GM23338 (cell line): ENCODE results near the gene CGNL1. TPM values are rescaled to one million over a fixed set of nuclear protein-coding genes. Genes with fewer than 3 reads are reported as not detected.

Source experiments
- ATAC-seq: fragments of 200-7000 bp; cut with Tn5 transposase; 3 replicates; pipeline ENCODE4 v1.9.1; 2020
- DNase-seq: peaks from one replicate; pipeline ENCODE4 v3.0.0-alpha.2; 2015; ENCODE audit warnings: low spot score
- H2AFZ ChIP-seq: fragments of 200-600 bp; sonication (generic); 2 replicates; pipeline ENCODE4 v1.8.0; 2016; ENCODE audit warnings: antibody characterized with exemption, mild to moderate bottlenecking, moderate library complexity
- H3F3A ChIP-seq: fragments of 200-600 bp; sonication (generic); replicated peaks from 2 replicates; pipeline ENCODE4 v1.8.0; 2017; ENCODE audit warnings: antibody characterized with exemption, mixed run types, low read depth
- H3K27ac ChIP-seq: fragments of 200-600 bp; sonication (generic); 2 replicates; pipeline ENCODE4 v1.6.1; 2016; ENCODE audit warnings: low read depth
- H3K27me3 ChIP-seq: fragments of 200-600 bp; sonication (generic); 2 replicates; pipeline ENCODE4 v1.8.0; 2016; ENCODE audit warnings: mild to moderate bottlenecking, mixed run types, moderate library complexity; ENCODE audit not compliant: insufficient read depth
- H3K36me3 ChIP-seq: fragments of 200-600 bp; sonication (generic); 2 replicates; pipeline ENCODE4 v1.8.0; 2016; ENCODE audit warnings: mild to moderate bottlenecking; ENCODE audit not compliant: insufficient read depth
- H3K4me1 ChIP-seq: fragments of 200-600 bp; sonication (generic); 2 replicates; pipeline ENCODE4 v1.8.0; 2016; ENCODE audit warnings: mild to moderate bottlenecking, moderate library complexity; ENCODE audit not compliant: insufficient read depth
- H3K4me2 ChIP-seq: fragments of 200-600 bp; sonication (generic); 2 replicates; pipeline ENCODE4 v1.7.1; 2017; ENCODE audit warnings: mixed run types
- H3K4me3 ChIP-seq: fragments of 200-600 bp; sonication (generic); 2 replicates; pipeline ENCODE4 v1.6.1; 2016; ENCODE audit warnings: mixed run types
- H3K79me2 ChIP-seq: fragments of 200-600 bp; sonication (generic); replicated peaks from 2 replicates; pipeline ENCODE4 v1.8.0; 2017; ENCODE audit warnings: mild to moderate bottlenecking; ENCODE audit not compliant: insufficient read depth
- H3K9me2 ChIP-seq: fragments of 200-600 bp; sonication (generic); 2 replicates; pipeline ENCODE4 v1.8.0; 2017; ENCODE audit not compliant: insufficient read depth
- H4K20me1 ChIP-seq: fragments of 200-600 bp; sonication (generic); replicated peaks from 2 replicates; pipeline ENCODE4 v1.8.0; 2017; ENCODE audit warnings: mild to moderate bottlenecking; ENCODE audit not compliant: insufficient read depth
- H3K27ac Mint-ChIP-seq: 2 replicates; pipeline ENCODE4 v1.8.0; 2020; ENCODE audit warnings: inconsistent platforms, mild to moderate bottlenecking, moderate library complexity, mixed read lengths
- H3K27me3 Mint-ChIP-seq: 3 replicates; pipeline ENCODE4 v1.8.0; 2022; ENCODE audit warnings: low read depth, mild to moderate bottlenecking, moderate library complexity, mixed read lengths, inconsistent platforms; ENCODE audit not compliant: insufficient read depth, poor library complexity
- H3K36me3 Mint-ChIP-seq: 3 replicates; pipeline ENCODE4 v1.8.0; 2021; ENCODE audit warnings: low read depth, mild to moderate bottlenecking, inconsistent platforms, moderate library complexity, mixed read lengths
- H3K4me1 Mint-ChIP-seq: 3 replicates; pipeline ENCODE4 v1.8.0; 2020; ENCODE audit warnings: mild to moderate bottlenecking, inconsistent platforms, mixed read lengths
- H3K4me3 Mint-ChIP-seq: 3 replicates; pipeline ENCODE4 v1.8.0; 2021; ENCODE audit warnings: moderate library complexity, mild to moderate bottlenecking, inconsistent platforms, mixed read lengths
- H3K9me3 Mint-ChIP-seq: 3 replicates; pipeline ENCODE4 v1.8.0; 2020; ENCODE audit warnings: moderate library complexity, mild to moderate bottlenecking, inconsistent platforms, mixed read lengths
- CREB1 ChIP-seq: fragments of 250-450 bp; sonication (Bioruptor Pico); IDR thresholded peaks from 2 replicates; pipeline ENCODE4 v1.5.0; 2020; ENCODE audit warnings: low read depth, mild to moderate bottlenecking, moderate library complexity
- CTCF ChIP-seq, 2 experiments: fragments of 200-600 bp in 1 of 2; sonication (generic) in 1 of 2; conservative IDR thresholded peaks; 2 replicates each; pipeline versions ENCODE4 v1.5.1 to v1.6.1; 2016 to 2017; ENCODE audit warnings: antibody characterized with exemption in 2 of 2, low read depth in 2 of 2, mild to moderate bottlenecking in 2 of 2, moderate library complexity in 1 of 2
- EZH2 ChIP-seq: fragments of 200-600 bp; sonication (generic); IDR thresholded peaks from one replicate; pipeline ENCODE4 v1.8.0; 2017; ENCODE audit warnings: antibody characterized with exemption, mild to moderate bottlenecking, low read depth; ENCODE audit not compliant: unreplicated experiment
- EZH2phosphoT487 ChIP-seq: fragments of 200-600 bp; sonication (generic); IDR thresholded peaks from one replicate; pipeline ENCODE4 v1.8.1; 2018; ENCODE audit warnings: antibody characterized with exemption; ENCODE audit not compliant: unreplicated experiment
- JUNB ChIP-seq: IDR thresholded peaks from one replicate; pipeline ENCODE4 v1.6.1; 2016; ENCODE audit warnings: antibody characterized with exemption; ENCODE audit not compliant: unreplicated experiment
- NANOG ChIP-seq: IDR thresholded peaks from 2 replicates; pipeline ENCODE4 v1.6.1; 2016; ENCODE audit warnings: antibody characterized with exemption, borderline replicate concordance
- POLR2AphosphoS5 ChIP-seq: IDR thresholded peaks from 2 replicates; pipeline ENCODE4 v1.6.1; 2016; ENCODE audit warnings: antibody characterized with exemption, low read depth
- REST ChIP-seq: IDR thresholded peaks from one replicate; pipeline ENCODE4 v1.6.1; 2018; ENCODE audit warnings: antibody characterized with exemption; ENCODE audit not compliant: unreplicated experiment
- STAT1 ChIP-seq: IDR thresholded peaks from one replicate; pipeline ENCODE4 v1.6.1; 2016; ENCODE audit warnings: antibody characterized with exemption; ENCODE audit not compliant: unreplicated experiment
- ZNF114 ChIP-seq: fragments of 250-450 bp; sonication (Bioruptor Pico); IDR thresholded peaks from 2 replicates; pipeline ENCODE4 v1.5.0; 2020; ENCODE audit warnings: mild to moderate bottlenecking, moderate library complexity
- ZNF331 ChIP-seq: fragments of 250-450 bp; sonication (Bioruptor Pico); IDR thresholded peaks from 2 replicates; pipeline ENCODE4 v1.5.0; 2020; ENCODE audit warnings: low read depth, mild to moderate bottlenecking, moderate library complexity
- polyA plus RNA-seq: library from polyadenylated mRNA; unstranded; fragments of >200 nt; fragmentation: Nextera tagmentation; extraction: Ambion mirVana; gene quantifications from 2 replicates; pipeline ENCODE4 v1.2.1, GENCODE V29; 2016
- total RNA-seq: library from RNA; depleted of rRNA; stranded (reverse); fragments of >200 nt; shearing (Covaris generic); gene quantifications from 2 replicates; pipeline ENCODE4 v1.2.3, GENCODE V29; 2014
- TF ChIP-seq, protein P1 (sequence below): IDR thresholded peaks from 2 replicates; pipeline ENCODE4 v1.6.1; 2016; ENCODE audit warnings: antibody characterized with exemption

Gene CGNL1
- total and polyA plus RNA-seq, 2 experiments from 2014 or later: 20.0 to 57.8 TPM

DNA sequence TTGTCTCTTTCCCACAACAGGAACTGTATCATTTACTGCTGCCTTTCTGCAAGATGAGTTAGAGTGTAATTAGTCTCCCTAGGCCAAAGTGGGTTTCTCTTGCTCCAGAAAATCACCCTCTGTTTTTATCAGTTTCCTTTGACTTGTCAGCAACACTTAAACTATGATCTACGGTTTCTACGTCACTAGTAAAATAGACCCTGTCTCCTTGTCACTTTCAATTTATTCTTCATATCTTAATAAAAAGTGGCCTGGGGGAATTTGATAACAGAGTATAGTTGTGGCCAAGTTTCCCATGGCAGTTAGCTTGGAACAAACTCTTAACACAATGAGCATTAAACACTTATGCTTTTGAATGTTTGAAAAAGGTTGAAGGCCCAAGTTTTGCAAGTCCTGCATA, 79.6 kb downstream of the CGNL1 start (continued):
- TF ChIP-seq, protein P1, sequence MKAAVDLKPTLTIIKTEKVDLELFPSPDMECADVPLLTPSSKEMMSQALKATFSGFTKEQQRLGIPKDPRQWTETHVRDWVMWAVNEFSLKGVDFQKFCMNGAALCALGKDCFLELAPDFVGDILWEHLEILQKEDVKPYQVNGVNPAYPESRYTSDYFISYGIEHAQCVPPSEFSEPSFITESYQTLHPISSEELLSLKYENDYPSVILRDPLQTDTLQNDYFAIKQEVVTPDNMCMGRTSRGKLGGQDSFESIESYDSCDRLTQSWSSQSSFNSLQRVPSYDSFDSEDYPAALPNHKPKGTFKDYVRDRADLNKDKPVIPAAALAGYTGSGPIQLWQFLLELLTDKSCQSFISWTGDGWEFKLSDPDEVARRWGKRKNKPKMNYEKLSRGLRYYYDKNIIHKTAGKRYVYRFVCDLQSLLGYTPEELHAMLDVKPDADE: no peak
- TF ChIP-seq EZH2 (no peak), REST (no peak), ZNF331 (CRISPR knock-in tag) (no peak)

- Histone ChIP-seq H3K4me1 (no peaks in the 10 kb centered on the region), H3K4me3 (no peak overlapping the region), H3F3A (0 out of 2 replicates have a peak, but pooled peaks cover 6% of the 10 kb centered on the region), H3K4me2 (no peak overlapping the region), H3K27ac (no peak overlapping the region), H3K27me3 (no peaks in the 10 kb centered on the region), H4K20me1 (no peaks in the 10 kb centered on the region), H3K36me3 (peaks cover 48% of the 10 kb centered on the region), H3K9me2 (no peaks in the 10 kb centered on the region), H2AFZ (no peak overlapping the region), H3K79me2 (no peaks in the 10 kb centered on the region)
- Mint-ChIP-seq H3K9me3 (no peaks in the 10 kb centered on the region), H3K27me3 (no peaks in the 10 kb centered on the region), H3K27ac (no peak overlapping the region), H3K4me1 (no peaks in the 10 kb centered on the region; the same call in 2 of the 3 replicates), H3K4me3 (no peak overlapping the region), H3K36me3 (peaks cover 33% of the 10 kb centered on the region)
- DNase-seq (no peak), ATAC-seq (no peak)
- no peak for TF ChIP-seq CREB1 (CRISPR knock-in tag)
- no peak for TF ChIP-seq POLR2AphosphoS5
- no peak for TF ChIP-seq CTCF (conservative IDR thresholded peaks at IDR 0.05; ENCODE audit: low read depth in 2 of 2)
- no peak for TF ChIP-seq JUNB
- TF ChIP-seq EZH2: no peak
- TF ChIP-seq ZNF114 (CRISPR knock-in tag): no peak
- TF ChIP-seq EZH2phosphoT487: no peak
- no peak for TF ChIP-seq REST
- TF ChIP-seq, protein P1: no peak
- no peak for TF ChIP-seq STAT1
- no peak for TF ChIP-seq NANOG
- no peak for TF ChIP-seq ZNF331 (CRISPR knock-in tag)
Measured at GRCh38 chr15:57456559-57456958, 80.3 kb downstream of the CGNL1 start.
